Fibroblast of skin of scalp (primary cell): ENCODE data around the gene LAMA2.
A peak's percentile ranks its signal among the peaks of the same experiment; 100 is the strongest.

ENCODE experiments used
- DNase-seq: peaks from one replicate; pipeline ENCODE4 v3.0.0-alpha.2; 2013

The LAMA2 gene

DNA sequence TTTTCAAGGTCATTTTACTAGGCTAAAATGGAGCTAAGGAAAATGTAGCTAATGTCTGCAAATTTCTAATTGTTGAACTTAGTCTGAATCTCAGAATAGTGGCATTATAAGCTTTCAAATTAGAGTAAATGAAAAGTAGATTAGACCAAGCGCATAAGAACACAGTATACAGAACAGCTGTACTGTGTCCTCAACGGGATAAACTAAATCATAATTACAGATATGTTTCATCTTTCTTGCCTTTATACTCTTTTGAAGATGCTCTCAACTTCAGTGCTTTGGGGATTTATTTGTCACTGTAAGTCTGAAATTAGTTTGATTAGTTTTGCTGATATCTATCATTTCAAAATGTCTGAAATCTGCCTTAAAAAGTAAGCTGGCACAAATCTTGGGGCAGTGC, 305.4 kb downstream of the LAMA2 start:
- no peak for DNase-seq

- DNase-seq = no peak
Measured at GRCh38 chr6:129188795-129189194, 305.9 kb downstream of the LAMA2 start.

DNA sequence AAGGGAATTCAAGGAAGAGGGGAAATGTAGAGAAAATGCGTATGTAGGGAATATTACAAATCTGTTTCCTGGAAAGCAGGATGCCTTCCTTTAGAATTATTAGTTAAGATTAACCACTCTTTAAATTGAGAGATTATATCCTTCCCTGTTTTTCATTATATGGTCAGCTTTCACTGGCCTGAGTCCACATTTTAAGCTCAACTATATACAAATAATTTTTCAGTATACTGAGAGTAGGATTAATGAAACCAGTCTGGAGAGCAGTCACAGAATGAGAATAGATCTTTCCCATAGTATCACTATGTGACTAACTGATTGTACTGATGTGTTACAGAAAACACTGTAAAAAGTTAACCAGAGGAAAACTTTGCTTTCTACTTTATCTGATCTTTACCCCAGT, 306.3 kb downstream of the LAMA2 start:
- no peak for DNase-seq

GRCh38 chr6:129191235-129191634, 308.3 kb downstream of the LAMA2 start:
- no peak for DNase-seq

GRCh38 chr6:129192458-129192989, 309.6 kb downstream of the LAMA2 start:
- no peak for DNase-seq

DNA sequence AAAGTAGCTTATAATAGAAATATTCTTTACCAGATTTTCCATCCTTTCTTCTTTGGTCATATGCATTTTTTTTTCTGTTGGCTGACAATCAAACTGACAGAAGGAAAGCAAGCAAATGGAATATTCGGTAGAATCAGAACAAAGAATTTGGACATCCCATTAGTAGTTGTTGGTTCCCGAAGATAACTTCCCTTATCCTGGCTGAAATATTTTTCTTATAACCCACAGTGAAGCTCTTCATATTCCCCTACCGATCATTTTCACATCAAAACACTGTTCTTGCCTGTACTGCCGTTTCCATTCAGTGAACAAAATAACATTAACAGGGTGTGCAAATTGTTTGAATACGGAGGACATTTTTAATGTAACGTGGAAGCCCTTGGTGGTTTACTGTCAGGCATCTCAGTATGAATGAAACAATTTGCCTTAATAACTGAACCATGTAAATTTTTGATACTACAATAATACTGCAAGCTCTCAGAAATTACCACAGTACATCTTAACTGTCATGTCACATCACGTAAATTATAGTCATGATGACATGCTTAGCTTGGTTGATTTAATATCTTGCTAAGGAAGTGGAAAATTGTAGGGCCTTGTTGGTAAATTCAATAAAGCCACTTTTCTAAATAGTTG, 311.5 kb downstream of the LAMA2 start:
- DNase-seq = no peak

GRCh38 chr6:129195161-129195560, 312.2 kb downstream of the LAMA2 start:
- DNase-seq = no peak

- no peak for DNase-seq
Measured at GRCh38 chr6:129195643-129196042, 312.7 kb downstream of the LAMA2 start.

- DNase-seq = no peak
Measured at GRCh38 chr6:129197154-129197553, 314.2 kb downstream of the LAMA2 start.

DNA sequence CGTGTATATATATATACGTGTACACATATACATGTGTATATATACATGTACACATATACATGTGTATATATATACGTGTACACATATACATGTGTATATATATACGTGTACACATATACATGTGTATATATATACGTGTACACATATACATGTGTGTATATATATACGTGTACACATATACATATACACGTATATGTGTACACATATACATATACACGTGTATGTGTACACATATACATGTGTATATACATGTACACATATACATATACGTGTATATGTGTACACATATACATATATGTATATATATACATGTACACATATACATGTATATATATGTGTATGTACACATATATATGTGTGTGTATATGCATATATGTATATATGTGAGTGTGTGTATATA, 317.2 kb downstream of the LAMA2 start:
- DNase-seq = no peak

DNA sequence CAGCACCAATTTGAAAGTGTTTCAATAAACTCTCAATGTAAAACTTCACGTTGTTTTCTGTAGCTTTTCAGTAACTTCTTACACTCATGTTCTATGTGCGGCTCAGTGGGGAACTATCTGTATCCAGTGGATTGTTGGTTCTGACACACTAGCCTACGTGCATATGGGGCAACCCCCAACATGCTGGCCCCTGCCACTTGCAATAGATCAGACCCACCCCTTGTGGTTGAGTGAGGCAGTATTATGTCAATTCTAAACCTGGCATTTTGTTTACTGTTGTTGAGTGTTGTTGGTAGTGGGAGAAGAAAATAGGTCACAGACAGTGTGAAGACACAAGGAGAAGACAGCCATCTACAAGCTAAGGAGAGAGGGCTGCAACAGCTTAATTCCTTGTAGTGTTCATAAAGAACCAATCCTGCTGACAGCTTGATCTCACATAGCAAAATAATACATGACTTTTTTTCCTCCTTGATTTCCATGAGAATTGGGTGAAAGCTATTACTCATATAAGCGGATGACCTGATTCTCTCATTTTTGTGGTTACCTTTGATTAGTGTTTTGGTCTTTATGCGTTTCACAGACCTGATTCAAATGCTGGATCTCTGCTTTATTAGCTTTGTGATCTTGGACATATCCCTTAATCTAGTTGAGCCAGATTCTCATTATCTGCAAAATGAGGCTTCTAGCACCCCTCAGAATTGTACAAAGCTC, 320.4 kb downstream of the LAMA2 start:
- no peak for DNase-seq

DNA sequence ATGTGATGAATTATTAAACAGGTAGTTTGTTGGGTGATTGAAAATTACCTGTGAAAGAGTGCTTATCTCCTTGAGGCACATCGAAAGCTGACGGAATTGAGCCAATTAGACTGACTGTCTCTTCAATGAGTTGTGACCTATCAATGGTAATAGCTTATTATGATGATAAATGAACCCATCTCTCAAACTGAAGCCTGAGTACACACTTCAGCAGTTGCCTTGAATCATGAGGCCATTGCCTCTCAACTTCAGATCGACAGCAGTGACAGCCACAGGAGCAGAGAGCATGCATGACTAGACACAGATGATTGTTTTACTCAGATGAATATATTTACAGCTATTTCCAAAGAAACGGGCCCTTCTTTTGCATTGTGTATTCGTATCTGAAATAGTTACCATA, 323.9 kb downstream of the LAMA2 start:
- no peak for DNase-seq

DNA sequence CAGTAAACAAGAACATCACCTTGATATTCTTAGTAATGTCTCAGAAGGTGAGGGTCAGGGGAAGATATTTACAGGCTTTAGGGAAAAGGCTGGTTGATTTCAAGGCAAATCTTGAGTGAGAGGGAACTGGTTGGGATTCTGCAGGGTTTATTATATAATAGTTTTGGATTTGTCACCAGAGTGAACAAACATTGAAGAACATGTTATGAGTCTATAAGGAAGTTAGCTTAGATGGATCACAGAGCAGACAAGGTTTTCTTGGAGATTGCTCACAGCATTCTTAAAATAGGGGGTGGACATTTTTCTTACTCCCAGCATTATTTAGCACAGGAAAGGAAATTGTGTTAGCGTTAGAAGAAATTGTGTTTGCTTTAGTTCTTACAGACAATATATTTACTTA, 324.9 kb downstream of the LAMA2 start:
- DNase-seq = no peak

DNA sequence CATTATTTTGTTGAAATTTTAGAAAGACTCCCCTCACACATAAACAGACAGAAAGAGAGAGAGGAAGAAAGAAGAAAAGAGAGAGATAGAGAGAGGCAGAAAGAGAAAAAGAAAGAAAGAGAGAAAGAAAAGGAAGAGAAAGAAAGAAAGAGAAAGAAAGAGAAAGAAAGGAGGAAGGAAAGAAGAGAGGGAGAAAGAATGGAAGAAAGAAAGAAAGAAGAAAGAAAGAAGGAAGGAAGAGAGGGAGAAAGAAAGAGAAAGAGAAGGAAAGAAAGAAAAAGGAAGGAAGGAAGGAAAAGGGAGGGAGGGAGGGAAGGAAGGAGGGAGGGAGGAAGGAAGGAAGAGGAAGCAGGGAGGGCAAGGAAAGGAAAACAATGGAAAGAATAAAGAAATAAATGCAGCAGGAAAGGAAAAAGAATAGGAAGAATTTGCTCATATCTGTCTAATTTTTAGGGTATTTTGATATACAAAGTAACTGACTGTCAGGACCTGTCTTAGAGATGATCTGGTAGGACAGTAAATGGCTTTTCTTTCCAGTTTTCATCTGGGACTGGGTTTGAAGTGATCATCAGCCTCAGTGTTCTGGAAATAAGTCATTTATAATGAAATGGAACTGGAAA, 325.6 kb downstream of the LAMA2 start:
- no peak for DNase-seq

DNA sequence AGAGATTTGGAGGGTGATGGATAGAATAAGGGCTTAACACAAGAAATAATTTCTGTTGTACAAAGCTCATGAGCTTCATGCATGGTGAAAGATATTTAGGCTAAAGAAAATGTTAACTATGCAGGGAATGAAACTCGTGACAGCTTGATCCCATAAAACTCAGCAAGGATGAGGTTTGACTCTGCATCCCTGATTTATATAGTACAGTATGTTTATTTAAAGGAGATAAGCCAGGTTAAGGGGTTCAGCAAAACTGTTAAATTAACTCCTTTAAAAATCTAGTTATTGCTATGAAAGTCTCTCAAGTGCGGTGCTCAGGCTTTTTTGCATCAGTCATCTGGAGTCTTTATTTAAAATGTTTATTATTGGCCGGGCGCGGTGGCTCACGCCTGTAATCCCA, 326.4 kb downstream of the LAMA2 start:
- peak; percentile 33 for DNase-seq

DNA sequence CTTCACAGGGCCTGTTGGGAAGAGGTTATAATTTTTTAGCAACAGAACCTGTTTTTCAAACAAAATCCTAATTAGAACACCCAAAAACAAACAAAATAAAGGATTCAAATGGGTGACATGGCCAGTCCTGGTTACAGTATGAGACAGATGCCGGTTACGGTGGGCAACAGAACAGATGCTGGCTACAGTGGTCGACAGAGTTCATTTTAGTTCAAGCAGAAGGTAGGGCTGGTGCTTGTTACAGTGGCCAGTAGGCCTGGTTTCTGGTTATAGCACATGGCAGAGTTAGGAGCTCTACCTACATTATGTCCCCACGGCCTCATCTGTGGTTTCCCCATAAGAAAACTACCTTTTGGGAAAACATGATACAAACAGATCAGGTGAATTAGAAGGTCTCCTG, 327.7 kb downstream of the LAMA2 start:
- no peak for DNase-seq

DNA sequence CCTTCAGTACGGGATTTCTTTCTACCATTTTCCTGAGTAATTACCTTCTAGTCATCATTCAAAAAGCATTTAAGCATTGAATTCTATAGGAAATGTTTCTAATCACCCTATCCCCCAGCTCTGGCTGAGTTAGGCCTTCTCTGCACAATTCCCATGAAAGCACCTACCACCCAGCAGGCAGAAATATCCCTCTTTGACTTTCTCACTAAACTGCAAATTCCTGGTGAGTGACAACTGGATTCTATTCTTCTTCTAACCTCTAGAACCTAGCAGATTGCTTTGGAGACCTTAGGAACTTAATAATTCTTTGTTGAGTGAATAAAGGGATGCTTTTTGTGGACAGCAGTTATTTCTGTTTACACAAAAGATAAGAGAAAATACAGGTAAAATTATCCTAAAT, 328.7 kb downstream of the LAMA2 start:
- no peak for DNase-seq

DNA sequence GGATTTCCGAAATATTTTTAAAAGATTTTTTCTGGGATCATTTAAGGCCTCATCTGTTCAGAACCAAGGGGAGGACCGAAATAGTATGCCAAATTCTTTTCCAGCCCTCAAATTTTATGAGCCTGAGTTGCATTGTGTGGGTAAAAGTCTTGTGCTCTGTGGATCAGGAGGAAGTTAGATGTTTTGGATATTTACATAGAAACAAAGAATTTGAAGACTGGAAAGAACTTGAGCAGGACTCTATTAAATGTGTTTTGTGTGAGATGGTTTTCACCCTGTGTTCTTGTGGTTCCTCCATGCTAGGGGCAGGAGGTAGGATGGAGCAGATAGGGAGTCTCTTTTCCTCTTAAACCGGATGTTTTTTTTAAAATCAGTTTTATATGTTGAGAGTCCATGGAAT, 329.1 kb downstream of the LAMA2 start:
- DNase-seq = peak; percentile 55

- no peak for DNase-seq
Measured at GRCh38 chr6:129215246-129215645, 332.3 kb downstream of the LAMA2 start.

DNA sequence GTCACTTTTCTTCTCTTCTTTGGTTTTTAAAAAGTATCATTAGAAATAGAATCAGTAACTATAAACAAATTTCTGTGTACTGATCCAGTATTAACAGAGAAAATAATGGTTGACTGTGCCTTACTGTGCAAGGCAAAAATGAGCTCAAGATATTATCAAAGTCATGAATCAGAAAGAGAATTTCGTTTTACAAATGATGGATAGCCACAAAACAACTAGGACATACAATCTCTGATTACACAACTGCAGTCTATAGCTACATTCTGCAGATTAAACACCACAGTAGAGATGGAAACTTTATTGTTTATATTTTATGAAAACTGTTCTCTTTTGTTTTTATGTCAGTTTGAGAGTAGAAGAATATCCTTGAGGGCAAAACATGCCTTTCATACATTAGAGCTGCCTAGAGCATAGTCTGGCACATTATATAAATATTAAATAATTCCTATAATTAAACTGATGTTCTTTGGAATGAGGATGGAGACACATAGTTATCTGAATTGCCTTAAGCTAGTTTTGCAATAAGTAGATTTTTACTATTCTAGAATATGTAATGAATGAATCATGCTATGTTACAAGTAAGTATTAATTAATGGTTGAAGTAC, 333.1 kb downstream of the LAMA2 start:
- peak; percentile 16 for DNase-seq

DNA sequence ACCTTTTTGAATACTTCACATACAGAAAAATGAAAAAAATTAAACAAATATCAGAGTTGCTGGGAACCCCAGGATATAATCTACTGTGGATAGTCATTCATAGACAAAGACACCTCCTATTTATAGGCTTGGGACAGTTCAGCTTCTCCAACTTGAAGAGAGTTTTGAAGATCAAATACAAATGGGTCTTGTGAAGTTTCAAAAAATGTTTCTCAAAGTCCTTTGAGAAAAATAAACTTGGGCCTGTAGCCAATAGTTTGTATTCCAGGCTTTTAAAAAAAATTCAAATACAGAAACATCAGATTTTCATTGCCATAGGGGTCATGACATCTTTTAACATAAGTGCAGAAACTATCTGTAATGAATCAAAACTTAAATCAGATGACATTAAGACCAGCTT, 334.8 kb downstream of the LAMA2 start:
- no peak for DNase-seq

DNA sequence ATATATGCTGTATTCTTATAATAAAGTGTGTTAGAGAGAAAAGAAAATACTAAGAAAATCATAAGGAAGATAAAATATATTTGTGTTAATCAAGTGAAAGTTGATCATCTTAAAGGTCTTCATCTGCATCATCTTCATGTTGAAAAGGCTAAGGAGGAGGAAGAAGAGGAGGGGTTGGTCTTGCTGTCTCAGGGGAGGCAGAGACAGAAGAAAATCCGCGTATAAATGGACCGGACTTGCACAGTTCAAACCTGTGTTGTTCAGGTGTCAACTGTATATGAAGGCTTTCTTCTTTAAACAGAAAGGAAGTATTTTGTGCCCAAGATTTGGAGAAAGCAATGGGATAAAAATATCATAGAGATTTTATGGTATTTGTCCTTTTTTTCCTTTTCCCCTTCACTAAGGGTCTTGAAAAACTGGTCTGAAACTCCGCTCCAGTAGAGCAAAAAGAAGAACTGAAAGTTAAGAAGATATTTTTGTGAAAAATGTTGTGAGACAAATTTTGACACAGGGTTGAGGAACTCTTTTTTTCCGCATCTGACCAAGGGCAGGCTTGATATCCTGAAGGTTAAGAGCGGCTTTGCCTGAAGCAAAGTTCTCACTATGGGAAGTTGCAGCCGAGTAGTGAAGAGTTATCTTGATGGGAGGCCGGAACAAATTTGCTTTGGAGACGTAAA, 350.7 kb downstream of the LAMA2 start:
- no peak for DNase-seq
